Neutrophil (primary cell): ENCODE results near the gene TANGO2.

ENCODE experiments used
- H3K27ac ChIP-seq: fragments of 200-600 bp; sonication (generic); 2 replicates; pipeline ENCODE4 v1.5.1; 2016; ENCODE audit warnings: mild to moderate bottlenecking, moderate library complexity
- H3K27me3 ChIP-seq: fragments of 200-600 bp; sonication (generic); 2 replicates; pipeline ENCODE4 v1.6.0; 2016; ENCODE audit warnings: mild to moderate bottlenecking
- H3K36me3 ChIP-seq: fragments of 200-600 bp; sonication (generic); 2 replicates; pipeline ENCODE4 v1.5.1; 2017
- H3K4me1 ChIP-seq, 2 experiments: fragments of 200-600 bp in 1 of 2; sonication (generic) in 1 of 2; 1 replicate in 1 of 2; 2 replicates in 1 of 2; pipeline versions ENCODE4 v1.5.1 to v1.6.1; 2013 to 2016; ENCODE audit warnings: low read depth in 1 of 2, low read length in 1 of 2, mild to moderate bottlenecking in 1 of 2, moderate library complexity in 1 of 2; ENCODE audit not compliant: control insufficient read depth in 1 of 2, insufficient read depth in 1 of 2
- H3K4me3 ChIP-seq, 2 experiments: fragments of 200-600 bp in 1 of 2; sonication (generic) in 1 of 2; 1 replicate in 1 of 2; 2 replicates in 1 of 2; pipeline ENCODE4 v1.5.1; 2013 to 2016; ENCODE audit warnings: low read depth in 1 of 2, low read length in 1 of 2, mild to moderate bottlenecking in 1 of 2, moderate library complexity in 1 of 2
- H3K9me3 ChIP-seq: fragments of 200-600 bp; sonication (generic); 2 replicates; pipeline ENCODE4 v1.5.1; 2016
- CTCF ChIP-seq: fragments of 200-600 bp; sonication (generic); IDR thresholded peaks from 2 replicates; pipeline ENCODE4 v1.5.1; 2016; ENCODE audit warnings: antibody characterized with exemption

The TANGO2 gene

GRCh38 chr22:20036535-20037392, 15.9 kb downstream of the TANGO2 start:
- H3K27ac ChIP-seq = no peak overlapping the region
- no peaks in the 10 kb centered on the region for H3K27me3 ChIP-seq
- no peak overlapping the region for H3K4me3 ChIP-seq
- no peaks in the 10 kb centered on the region for H3K9me3 ChIP-seq
- H3K4me1 ChIP-seq = peaks cover 10 to 19% of the 10 kb centered on the region in 2 experiments
- peaks cover 87% of the 10 kb centered on the region for H3K36me3 ChIP-seq
- no peak for TF ChIP-seq CTCF

DNA sequence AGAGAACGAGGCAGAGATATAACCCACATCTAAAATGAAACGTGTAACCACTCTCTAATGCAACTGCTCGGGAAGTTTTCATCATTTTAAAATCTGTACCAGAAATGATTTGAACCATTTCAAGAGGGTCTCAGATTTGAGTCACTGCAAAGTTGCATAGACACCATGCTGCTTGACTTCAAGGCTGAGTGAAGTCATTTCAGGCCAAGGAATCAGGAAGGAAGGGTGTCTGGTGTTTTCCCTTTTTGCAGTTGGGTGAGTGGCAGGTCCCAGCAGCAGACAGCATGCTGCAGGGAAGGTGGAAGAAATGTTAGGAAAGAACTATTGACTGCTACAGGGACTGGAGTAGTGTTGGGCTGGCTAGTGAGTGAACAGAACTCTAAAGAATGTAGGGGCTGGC, 16.5 kb downstream of the TANGO2 start:
- no peaks in the 10 kb centered on the region for H3K27me3 ChIP-seq
- peaks cover 4 to 12% of the 10 kb centered on the region in 2 experiments for H3K4me1 ChIP-seq
- no peaks in the 10 kb centered on the region for H3K9me3 ChIP-seq
- no peak overlapping the region for H3K27ac ChIP-seq
- H3K4me3 ChIP-seq = no peak overlapping the region
- peaks cover 85% of the 10 kb centered on the region for H3K36me3 ChIP-seq
- no peak for TF ChIP-seq CTCF

DNA sequence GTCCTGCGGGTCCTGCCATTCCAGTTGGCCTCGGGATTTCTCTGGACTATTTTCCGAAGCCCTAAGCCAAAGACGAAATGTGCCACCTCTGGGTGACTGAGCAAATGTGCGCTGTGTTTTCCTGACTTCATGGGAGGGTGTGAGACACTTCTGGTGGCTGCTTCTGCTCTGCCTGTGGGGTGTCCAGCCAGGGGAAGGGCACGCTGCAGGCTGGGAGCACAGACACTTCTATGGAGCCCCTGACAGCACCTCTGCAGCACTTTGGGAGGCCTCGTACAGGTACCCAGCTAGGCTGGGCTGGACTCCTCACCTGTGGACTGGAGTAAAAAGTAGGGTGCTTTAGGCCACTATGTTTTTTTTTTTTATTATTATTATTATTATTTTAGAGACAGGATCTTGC, 17.7 kb downstream of the TANGO2 start:
- H3K36me3 ChIP-seq = peaks cover 84% of the 10 kb centered on the region
- TF ChIP-seq CTCF = no peak

GRCh38 chr22:20039683-20040325, 18.9 kb downstream of the TANGO2 start:
- H3K4me3 ChIP-seq = no peak overlapping the region
- no peaks in the 10 kb centered on the region for H3K4me1 ChIP-seq
- H3K9me3 ChIP-seq = no peaks in the 10 kb centered on the region
- no peaks in the 10 kb centered on the region for H3K27me3 ChIP-seq
- H3K36me3 ChIP-seq = peaks cover 95% of the 10 kb centered on the region
- no peak overlapping the region for H3K27ac ChIP-seq
- TF ChIP-seq CTCF = no peak

More for the DNA sequence above, 17.7 kb downstream of the TANGO2 start:
- no peaks in the 10 kb centered on the region for H3K9me3 ChIP-seq
- H3K27me3 ChIP-seq = no peaks in the 10 kb centered on the region
- H3K4me1 ChIP-seq = peaks cover 0 to under 1% of the 10 kb centered on the region in 2 experiments
- H3K27ac ChIP-seq = no peak overlapping the region
- no peak overlapping the region for H3K4me3 ChIP-seq

DNA sequence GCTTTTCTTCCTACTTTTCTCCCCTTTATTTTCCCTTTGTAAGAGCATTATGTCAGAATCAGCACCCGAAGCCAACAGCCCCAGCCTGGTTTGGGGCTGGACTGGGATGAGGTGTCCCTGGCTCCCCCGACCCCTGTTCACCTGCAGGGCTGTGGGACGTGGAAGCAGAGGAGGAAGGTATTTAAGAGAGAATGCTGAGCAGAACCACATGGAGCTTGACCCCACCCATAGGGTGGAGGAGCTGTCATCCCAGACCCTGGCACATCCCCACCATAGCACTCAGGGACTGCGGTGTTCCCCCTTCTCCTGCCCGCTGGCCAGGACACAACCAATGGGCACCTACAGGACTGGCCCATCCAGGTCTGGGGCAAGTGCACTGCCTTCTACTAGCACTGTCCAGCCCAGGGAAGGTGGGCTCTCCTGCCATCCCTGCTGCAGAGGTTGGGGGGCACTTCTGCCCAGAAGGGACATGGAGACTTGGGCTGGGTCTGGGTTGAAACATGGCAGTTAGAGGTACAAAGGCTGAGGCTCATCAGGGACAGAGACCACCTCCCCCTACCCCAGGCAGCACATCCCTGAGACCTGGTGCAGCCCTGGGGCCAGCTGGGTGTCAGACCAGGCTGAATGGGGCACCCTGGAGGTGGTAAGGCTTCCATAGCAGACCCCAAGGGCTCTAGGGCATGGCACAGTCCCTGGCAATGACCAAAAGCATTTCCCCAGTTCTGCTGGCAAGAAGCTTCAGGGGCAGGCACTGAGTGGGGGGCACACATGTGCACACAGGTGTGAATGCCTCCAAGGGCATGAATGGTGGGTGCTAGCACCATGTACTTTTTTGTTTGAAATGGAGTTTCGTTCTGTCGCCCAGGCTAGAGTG, 19.7 kb downstream of the TANGO2 start:
- H3K27ac ChIP-seq = no peak overlapping the region
- TF ChIP-seq CTCF = no peak
- no peaks in the 10 kb centered on the region for H3K27me3 ChIP-seq
- no peaks in the 10 kb centered on the region for H3K9me3 ChIP-seq
- H3K4me3 ChIP-seq = no peak overlapping the region
- peaks cover 94% of the 10 kb centered on the region for H3K36me3 ChIP-seq
- H3K4me1 ChIP-seq = no peaks in the 10 kb centered on the region
